ENCODE results near the gene MINDY4. TPM values are rescaled to one million over a fixed set of nuclear protein-coding genes. Genes with fewer than 3 reads are reported as not detected.

The MINDY4 gene
- total and polyA plus RNA-seq, 4 donors = 7.2 to 13.8 (median 9.1) TPM

- Histone ChIP-seq H3K36me3 (ENCODE audit: control insufficient read depth, insufficient read depth, low read length) (peaks cover 5% of the 10 kb centered on the region), H3K27ac (ENCODE audit: low read depth, low read length) (no peak overlapping the region), H3K4me3 (ENCODE audit: low read depth, low read length) (peak overlapping the region; percentile 43), H3K27me3 (ENCODE audit: control insufficient read depth, insufficient read depth, low read length) (no peaks in the 10 kb centered on the region), H3K9me3 (ENCODE audit: control insufficient read depth, insufficient read depth, low read length) (no peaks in the 10 kb centered on the region), H3K4me1 (ENCODE audit: control insufficient read depth, insufficient read depth, low read length) (peaks cover 88% of the 10 kb centered on the region)
- DNase-seq (ENCODE audit: low read depth in 4 of 6, low spot score in 6 of 6) = no peak
- 95% methylated on average over 12 of the region's 16 CpGs for WGBS (ENCODE audit: insufficient coverage)
Measured at GRCh38 chr7:30913821-30914515, 142.8 kb downstream of the MINDY4 start.

GRCh38 chr7:30914596-30914995, 143.4 kb downstream of the MINDY4 start:
- WGBS (ENCODE audit: insufficient coverage) = 80% methylated on average over 3 of the region's 4 CpGs
- peak overlapping the region; percentile 2 for H3K4me3 ChIP-seq (ENCODE audit: low read depth, low read length)
- peaks cover 5% of the 10 kb centered on the region for H3K36me3 ChIP-seq (ENCODE audit: control insufficient read depth, insufficient read depth, low read length)

GRCh38 chr7:30915005-30915601, 143.9 kb downstream of the MINDY4 start:
- no peak for DNase-seq (ENCODE audit: low read depth in 4 of 6, low spot score in 6 of 6)
- peaks cover 5% of the 10 kb centered on the region for H3K36me3 ChIP-seq (ENCODE audit: control insufficient read depth, insufficient read depth, low read length)
- H3K9me3 ChIP-seq (ENCODE audit: control insufficient read depth, insufficient read depth, low read length) = no peaks in the 10 kb centered on the region
- H3K4me1 ChIP-seq (ENCODE audit: control insufficient read depth, insufficient read depth, low read length) = peaks cover 84% of the 10 kb centered on the region
- no peaks in the 10 kb centered on the region for H3K27me3 ChIP-seq (ENCODE audit: control insufficient read depth, insufficient read depth, low read length)
- H3K4me3 ChIP-seq (ENCODE audit: low read depth, low read length) = peak overlapping the region; percentile 2
- H3K27ac ChIP-seq (ENCODE audit: low read depth, low read length) = no peak overlapping the region
- WGBS (ENCODE audit: insufficient coverage) = 86% methylated on average over 11 of the region's 11 CpGs

More at GRCh38 chr7:30914596-30914995, 143.4 kb downstream of the MINDY4 start:
- Histone ChIP-seq H3K9me3 (ENCODE audit: control insufficient read depth, insufficient read depth, low read length) (no peaks in the 10 kb centered on the region), H3K27ac (ENCODE audit: low read depth, low read length) (no peak overlapping the region), H3K27me3 (ENCODE audit: control insufficient read depth, insufficient read depth, low read length) (no peaks in the 10 kb centered on the region), H3K4me1 (ENCODE audit: control insufficient read depth, insufficient read depth, low read length) (peaks cover 85% of the 10 kb centered on the region)
- no peak for DNase-seq (ENCODE audit: low read depth in 4 of 6, low spot score in 6 of 6)

- 79% methylated on average over 4 of the region's 6 CpGs for WGBS (ENCODE audit: insufficient coverage)
- DNase-seq (ENCODE audit: low read depth in 4 of 6, low spot score in 6 of 6) = no peak
- no peaks in the 10 kb centered on the region for H3K27me3 ChIP-seq (ENCODE audit: control insufficient read depth, insufficient read depth, low read length)
- H3K36me3 ChIP-seq (ENCODE audit: control insufficient read depth, insufficient read depth, low read length) = peaks cover 5% of the 10 kb centered on the region
- peak overlapping the region; percentile 9 for H3K4me3 ChIP-seq (ENCODE audit: low read depth, low read length)
- H3K27ac ChIP-seq (ENCODE audit: low read depth, low read length) = peak overlapping the region; percentile 47
- no peaks in the 10 kb centered on the region for H3K9me3 ChIP-seq (ENCODE audit: control insufficient read depth, insufficient read depth, low read length)
- peaks cover 84% of the 10 kb centered on the region for H3K4me1 ChIP-seq (ENCODE audit: control insufficient read depth, insufficient read depth, low read length)
Measured at GRCh38 chr7:30915751-30916150, 144.5 kb downstream of the MINDY4 start.

- H3K4me3 ChIP-seq (ENCODE audit: low read depth, low read length) = no peak overlapping the region
- H3K4me1 ChIP-seq (ENCODE audit: control insufficient read depth, insufficient read depth, low read length) = peaks cover 84% of the 10 kb centered on the region
- peak overlapping the region; percentile 47 for H3K27ac ChIP-seq (ENCODE audit: low read depth, low read length)
- peaks cover 9% of the 10 kb centered on the region for H3K36me3 ChIP-seq (ENCODE audit: control insufficient read depth, insufficient read depth, low read length)
- no peak for DNase-seq (ENCODE audit: low read depth in 4 of 6, low spot score in 6 of 6)
- 67% methylated on average over 3 of the region's 3 CpGs for WGBS (ENCODE audit: insufficient coverage)
- H3K27me3 ChIP-seq (ENCODE audit: control insufficient read depth, insufficient read depth, low read length) = no peaks in the 10 kb centered on the region
- no peaks in the 10 kb centered on the region for H3K9me3 ChIP-seq (ENCODE audit: control insufficient read depth, insufficient read depth, low read length)
Measured at GRCh38 chr7:30916255-30916654, 145.0 kb downstream of the MINDY4 start.

GRCh38 chr7:30916767-30917166, 145.6 kb downstream of the MINDY4 start:
- DNase-seq (ENCODE audit: low read depth in 4 of 6, low spot score in 6 of 6) = no peak
- Histone ChIP-seq H3K9me3 (ENCODE audit: control insufficient read depth, insufficient read depth, low read length) (no peaks in the 10 kb centered on the region), H3K27ac (ENCODE audit: low read depth, low read length) (peak overlapping the region; percentile 47), H3K27me3 (ENCODE audit: control insufficient read depth, insufficient read depth, low read length) (no peaks in the 10 kb centered on the region), H3K4me1 (ENCODE audit: control insufficient read depth, insufficient read depth, low read length) (peaks cover 83% of the 10 kb centered on the region), H3K36me3 (ENCODE audit: control insufficient read depth, insufficient read depth, low read length) (peaks cover 11% of the 10 kb centered on the region), H3K4me3 (ENCODE audit: low read depth, low read length) (no peak overlapping the region)
- WGBS (ENCODE audit: insufficient coverage) = 79% methylated on average over 7 of the region's 7 CpGs

GRCh38 chr7:30917216-30917893, 146.1 kb downstream of the MINDY4 start:
- H3K27ac ChIP-seq (ENCODE audit: low read depth, low read length) = no peak overlapping the region
- peaks cover 77% of the 10 kb centered on the region for H3K4me1 ChIP-seq (ENCODE audit: control insufficient read depth, insufficient read depth, low read length)
- WGBS (ENCODE audit: insufficient coverage) = 65% methylated on average over 2 of the region's 4 CpGs
- H3K36me3 ChIP-seq (ENCODE audit: control insufficient read depth, insufficient read depth, low read length) = peaks cover 17% of the 10 kb centered on the region
- no peak for DNase-seq (ENCODE audit: low read depth in 4 of 6, low spot score in 6 of 6)
- no peak overlapping the region for H3K4me3 ChIP-seq (ENCODE audit: low read depth, low read length)
- no peaks in the 10 kb centered on the region for H3K27me3 ChIP-seq (ENCODE audit: control insufficient read depth, insufficient read depth, low read length)
- no peaks in the 10 kb centered on the region for H3K9me3 ChIP-seq (ENCODE audit: control insufficient read depth, insufficient read depth, low read length)

- WGBS (ENCODE audit: insufficient coverage) = 95% methylated on average over 2 of the region's 4 CpGs
- H3K27ac ChIP-seq (ENCODE audit: low read depth, low read length) = no peak overlapping the region
- no peaks in the 10 kb centered on the region for H3K9me3 ChIP-seq (ENCODE audit: control insufficient read depth, insufficient read depth, low read length)
- H3K4me3 ChIP-seq (ENCODE audit: low read depth, low read length) = no peak overlapping the region
- DNase-seq (ENCODE audit: low read depth in 4 of 6, low spot score in 6 of 6) = no peak
- H3K4me1 ChIP-seq (ENCODE audit: control insufficient read depth, insufficient read depth, low read length) = peaks cover 64% of the 10 kb centered on the region
- no peaks in the 10 kb centered on the region for H3K27me3 ChIP-seq (ENCODE audit: control insufficient read depth, insufficient read depth, low read length)
- peaks cover 27% of the 10 kb centered on the region for H3K36me3 ChIP-seq (ENCODE audit: control insufficient read depth, insufficient read depth, low read length)
Measured at GRCh38 chr7:30918676-30919075, 147.5 kb downstream of the MINDY4 start.

GRCh38 chr7:30920021-30920583, 148.9 kb downstream of the MINDY4 start:
- WGBS (ENCODE audit: insufficient coverage) = 66% methylated on average over 9 of the region's 11 CpGs
- Histone ChIP-seq H3K4me1 (ENCODE audit: control insufficient read depth, insufficient read depth, low read length) (peaks cover 49% of the 10 kb centered on the region), H3K9me3 (ENCODE audit: control insufficient read depth, insufficient read depth, low read length) (no peaks in the 10 kb centered on the region), H3K27me3 (ENCODE audit: control insufficient read depth, insufficient read depth, low read length) (no peaks in the 10 kb centered on the region), H3K4me3 (ENCODE audit: low read depth, low read length) (no peak overlapping the region), H3K36me3 (ENCODE audit: control insufficient read depth, insufficient read depth, low read length) (peaks cover 28% of the 10 kb centered on the region), H3K27ac (ENCODE audit: low read depth, low read length) (no peak overlapping the region)
- DNase-seq (ENCODE audit: low read depth in 4 of 6, low spot score in 6 of 6) = peak in 1 of 6 donors; percentile 41

Measured in spinal cord (tissue), 10 donors.